Kidney (tissue), 14 donors: Measurements from ENCODE around the gene FOXE1. TPM values are rescaled to one million over a fixed set of nuclear protein-coding genes. Genes with fewer than 3 reads are reported as not detected.

Experiments used
- DNase-seq, 5 donors: peaks; one replicate each; pipeline ENCODE4 v3.0.0-alpha.2; 2013 to 2020
- FAIRE-seq: peaks from 2 replicates; lab custom pipeline; 2012; peaks lifted over from hg19 to GRCh38; lab: Jason Lieb, UNC
- H3K27ac ChIP-seq, 2 donors: one replicate each; pipeline ENCODE4 v1.7.0; 2013; ENCODE audit warnings: low read depth in 2 of 2, low read length in 2 of 2, inconsistent platforms in 1 of 2
- H3K27me3 ChIP-seq: one replicate; pipeline ENCODE4 v1.7.1; 2013; ENCODE audit warnings: low read length, inconsistent platforms; ENCODE audit not compliant: control insufficient read depth, insufficient read depth
- H3K36me3 ChIP-seq, 3 donors: one replicate each; pipeline versions ENCODE4 v1.7.0 to v1.7.1; 2013; ENCODE audit warnings: low read length in 3 of 3, control low read depth in 1 of 3, inconsistent platforms in 1 of 3; ENCODE audit not compliant: insufficient read depth in 3 of 3, control insufficient read depth in 2 of 3
- H3K4me1 ChIP-seq, 3 donors: one replicate each; pipeline versions ENCODE4 v1.7.0 to v1.7.1; 2013; ENCODE audit warnings: low read length in 3 of 3, inconsistent platforms in 1 of 3, low read depth in 1 of 3; ENCODE audit not compliant: control insufficient read depth in 2 of 3, insufficient read depth in 2 of 3
- H3K4me3 ChIP-seq, 3 donors: one replicate each; pipeline versions ENCODE4 v1.7.0 to v1.8.1; 2013; ENCODE audit warnings: low read length in 3 of 3, control low read depth in 1 of 3, inconsistent platforms in 1 of 3
- H3K9ac ChIP-seq, 3 donors: one replicate each; pipeline versions ENCODE4 v1.7.0 to v1.7.1; 2013; ENCODE audit warnings: low read length in 3 of 3, control low read depth in 1 of 3, inconsistent platforms in 1 of 3
- H3K9me3 ChIP-seq, 3 donors: one replicate each; pipeline versions ENCODE4 v1.7.0 to v1.7.1; 2013; ENCODE audit warnings: low read length in 3 of 3, control low read depth in 1 of 3, inconsistent platforms in 1 of 3; ENCODE audit not compliant: control insufficient read depth in 2 of 3, insufficient read depth in 1 of 3
- intact Hi-C: fragments of 100-400 bp; cut with DNase I; formaldehyde crosslinking; loops from one replicate; pipeline ENCODE4 v1.11.1; 2022
- polyA plus RNA-seq: library from polyadenylated mRNA; stranded (reverse); fragments of 350-450 nt; fragmentation: Illumina TruSeq; extraction: RNeasy Lipid Tissue Mini Kit (QIAGEN cat#74804); gene quantifications from one replicate; pipeline ENCODE4 v1.2.3, GENCODE V29; 2014; ENCODE audit warnings: low read depth, low replicate concordance; ENCODE audit not compliant: insufficient read depth
- total RNA-seq: library from RNA; stranded (reverse); fragmentation: NEBNext Ultra II Directional; extraction: Animal tissue kit (Norgen Biotek cat#: 25700); gene quantifications from one replicate; pipeline ENCODE4 v1.2.1, GENCODE V29; 2021
- TF ChIP-seq, protein P1 (sequence below): IDR thresholded peaks from 3 replicates; pipeline ENCODE4 v1.5.1; 2012; ENCODE audit warnings: mild to moderate bottlenecking, moderate library complexity, borderline replicate concordance; ENCODE audit not compliant: insufficient read depth; ENCODE audit errors: extremely low read depth
- donor health status: control.
- donor health status: control.
- donor health status: control.
- donor health status: control.
- donor health status: control.
- donor health status: DM: yes; HTN: yes; CAD: no.
- donor health status: Normal renal cell carcinoma (clear cell type).

Gene FOXE1
- total and polyA plus RNA-seq, 2 donors from 2014 or later, result 2.2 TPM; not detected in 1

DNA sequence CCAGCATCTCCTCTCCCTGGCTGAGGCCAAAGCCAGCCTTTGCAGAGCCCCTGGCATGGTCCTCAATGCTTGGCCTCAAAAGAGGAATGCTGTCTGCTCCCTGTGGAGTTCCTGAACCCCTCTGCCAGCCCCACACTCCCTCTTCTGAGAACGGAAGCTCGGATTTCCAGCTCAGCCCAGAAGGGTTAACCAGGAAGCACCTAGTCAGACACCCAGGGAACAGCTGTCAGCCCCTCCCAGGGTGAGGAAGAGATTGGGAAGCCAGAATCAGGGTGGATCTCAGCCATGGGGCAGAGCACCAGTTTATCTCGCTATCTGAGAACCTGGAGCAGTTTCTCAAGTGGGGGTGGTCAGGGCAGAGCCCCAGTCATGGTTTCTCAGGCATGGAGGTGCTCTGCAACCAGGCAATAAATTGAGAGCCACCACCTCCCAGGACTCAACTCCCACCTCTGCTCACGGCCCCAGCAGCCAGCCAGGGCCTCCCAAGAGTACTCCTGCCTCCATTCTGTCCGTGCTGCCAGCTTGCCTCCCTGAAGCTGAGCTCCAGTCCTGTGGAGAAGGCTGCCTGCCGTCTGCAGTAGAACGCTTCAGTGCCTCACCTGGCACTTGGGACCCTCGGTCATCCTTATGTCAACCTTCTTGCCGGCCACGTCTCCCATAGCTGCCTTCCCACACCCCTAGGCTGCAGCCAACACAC lies 7.6 kb downstream of the FOXE1 start:
- Histone ChIP-seq H3K9me3 (peaks cover 0 to 6% (median 0%) of the 10 kb centered on the region in 3 donors), H3K36me3 (no peaks in the 10 kb centered on the region), H3K9ac (no peak overlapping the region), H3K4me3 (no peak overlapping the region), H3K27ac (no peak overlapping the region), H3K4me1 (no peaks in the 10 kb centered on the region), H3K27me3 (peaks cover 49% of the 10 kb centered on the region)
- intact Hi-C loops, result no loop called here
- DNase-seq (no peak), FAIRE-seq (no peak)
- TF ChIP-seq, protein P1, sequence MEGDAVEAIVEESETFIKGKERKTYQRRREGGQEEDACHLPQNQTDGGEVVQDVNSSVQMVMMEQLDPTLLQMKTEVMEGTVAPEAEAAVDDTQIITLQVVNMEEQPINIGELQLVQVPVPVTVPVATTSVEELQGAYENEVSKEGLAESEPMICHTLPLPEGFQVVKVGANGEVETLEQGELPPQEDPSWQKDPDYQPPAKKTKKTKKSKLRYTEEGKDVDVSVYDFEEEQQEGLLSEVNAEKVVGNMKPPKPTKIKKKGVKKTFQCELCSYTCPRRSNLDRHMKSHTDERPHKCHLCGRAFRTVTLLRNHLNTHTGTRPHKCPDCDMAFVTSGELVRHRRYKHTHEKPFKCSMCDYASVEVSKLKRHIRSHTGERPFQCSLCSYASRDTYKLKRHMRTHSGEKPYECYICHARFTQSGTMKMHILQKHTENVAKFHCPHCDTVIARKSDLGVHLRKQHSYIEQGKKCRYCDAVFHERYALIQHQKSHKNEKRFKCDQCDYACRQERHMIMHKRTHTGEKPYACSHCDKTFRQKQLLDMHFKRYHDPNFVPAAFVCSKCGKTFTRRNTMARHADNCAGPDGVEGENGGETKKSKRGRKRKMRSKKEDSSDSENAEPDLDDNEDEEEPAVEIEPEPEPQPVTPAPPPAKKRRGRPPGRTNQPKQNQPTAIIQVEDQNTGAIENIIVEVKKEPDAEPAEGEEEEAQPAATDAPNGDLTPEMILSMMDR, result no peak

DNA sequence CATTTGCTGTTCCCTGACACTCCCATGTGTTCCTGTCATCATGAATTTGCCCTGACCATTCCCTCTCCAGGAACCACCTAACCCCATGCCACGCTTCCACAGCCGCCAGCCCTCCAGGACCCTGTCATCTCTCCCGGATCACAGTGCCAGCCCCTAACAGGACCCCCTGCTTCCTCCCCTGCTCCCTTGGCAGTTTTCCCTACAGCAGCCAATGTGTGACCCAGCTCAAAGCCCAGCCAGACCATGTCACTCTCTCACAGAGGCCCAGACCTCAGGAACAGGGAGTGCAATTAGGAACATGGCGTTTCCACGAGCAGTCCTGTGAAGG lies 8.1 kb downstream of the FOXE1 start:
- intact Hi-C loops, result no loop called here
- no peak overlapping the region for H3K4me3 ChIP-seq
- H3K4me1 ChIP-seq, result no peaks in the 10 kb centered on the region
- H3K27me3 ChIP-seq, result peaks cover 44% of the 10 kb centered on the region
- no peak for DNase-seq
- H3K9me3 ChIP-seq, result peaks cover 0 to 11% (median 3%) of the 10 kb centered on the region in 3 donors
- TF ChIP-seq, protein P1, result no peak
- H3K36me3 ChIP-seq, result no peaks in the 10 kb centered on the region
- H3K27ac ChIP-seq, result no peak overlapping the region
- FAIRE-seq, result no peak
- H3K9ac ChIP-seq, result no peak overlapping the region

- Histone ChIP-seq H3K36me3 (no peaks in the 10 kb centered on the region), H3K4me3 (no peak overlapping the region), H3K27ac (no peak overlapping the region)
Measured at GRCh38 chr9:97863314-97863713, 10.3 kb downstream of the FOXE1 start.

More at GRCh38 chr9:97863314-97863713, 10.3 kb downstream of the FOXE1 start:
- Histone ChIP-seq H3K4me1 (no peaks in the 10 kb centered on the region), H3K9ac (no peak overlapping the region), H3K9me3 (peaks cover 0 to 15% (median 4%) of the 10 kb centered on the region in 3 donors), H3K27me3 (peaks cover 25% of the 10 kb centered on the region)
- intact Hi-C loops, result no loop called here
- no peak for FAIRE-seq
- DNase-seq, result no peak
- TF ChIP-seq, protein P1, result no peak
